ENCODE data around the gene ORAI3.

Gene ORAI3

DNA sequence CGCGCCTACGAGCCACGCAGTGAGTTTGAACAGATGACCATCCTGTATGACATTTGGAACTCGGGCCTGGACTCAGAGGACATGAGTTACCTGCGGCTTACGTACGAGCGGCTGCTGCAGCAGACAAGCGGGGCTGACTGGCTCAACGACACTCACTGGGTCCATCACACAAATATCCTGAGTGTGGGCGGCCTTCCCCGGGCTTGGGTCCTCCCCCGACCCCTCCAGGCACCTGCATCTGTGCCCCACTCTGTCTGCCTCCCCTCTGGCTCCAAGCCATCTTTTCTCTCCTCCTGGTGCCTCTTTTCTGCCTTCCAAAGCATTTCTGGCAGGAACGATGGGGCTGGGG is 31.1 kb downstream of the ORAI3 start:
- Histone ChIP-seq H4K20me1 (peaks cover 58% of the 10 kb centered on the region), H3K4me3 (no peak overlapping the region), H3K36me3 (peaks cover 96% of the 10 kb centered on the region), H3K9ac (no peak overlapping the region), H3K4me2 (no peak overlapping the region), H3K9me3 (no peaks in the 10 kb centered on the region), H3K4me1 (peaks cover 18% of the 10 kb centered on the region), H3K27me3 (no peaks in the 10 kb centered on the region), H3K27ac (no peak overlapping the region)
- no peak for TF ChIP-seq Cebpa-rat (IDR thresholded peaks at IDR 0.05)

DNA sequence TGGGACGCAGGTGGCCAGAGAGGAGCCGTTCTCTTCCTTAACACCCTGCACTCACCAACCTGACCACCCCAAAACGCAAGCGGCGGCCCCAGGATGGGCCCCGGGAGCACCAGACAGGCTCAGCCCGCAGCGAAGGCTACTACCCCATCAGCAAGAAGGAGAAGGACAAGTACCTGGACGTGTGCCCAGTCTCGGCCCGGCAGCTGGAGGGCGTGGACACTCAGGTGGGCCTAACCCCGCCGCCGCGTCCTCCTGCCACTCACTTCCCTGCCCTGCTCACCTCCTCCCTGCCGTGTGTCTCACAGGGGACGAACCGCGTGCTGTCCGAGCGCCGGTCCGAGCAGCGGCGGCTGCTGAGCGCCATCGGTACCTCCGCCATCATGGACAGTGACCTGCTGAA is 31.6 kb downstream of the ORAI3 start:
- H3K4me1 ChIP-seq = peaks cover 22% of the 10 kb centered on the region
- no peaks in the 10 kb centered on the region for H3K27me3 ChIP-seq
- no peak overlapping the region for H3K9ac ChIP-seq
- H3K9me3 ChIP-seq = no peaks in the 10 kb centered on the region
- H3K4me3 ChIP-seq = no peak overlapping the region
- peaks cover 92% of the 10 kb centered on the region for H3K36me3 ChIP-seq
- peaks cover 58% of the 10 kb centered on the region for H4K20me1 ChIP-seq
- no peak overlapping the region for H3K4me2 ChIP-seq
- no peak overlapping the region for H3K27ac ChIP-seq
- no peak for TF ChIP-seq Cebpa-rat (IDR thresholded peaks at IDR 0.05)

DNA sequence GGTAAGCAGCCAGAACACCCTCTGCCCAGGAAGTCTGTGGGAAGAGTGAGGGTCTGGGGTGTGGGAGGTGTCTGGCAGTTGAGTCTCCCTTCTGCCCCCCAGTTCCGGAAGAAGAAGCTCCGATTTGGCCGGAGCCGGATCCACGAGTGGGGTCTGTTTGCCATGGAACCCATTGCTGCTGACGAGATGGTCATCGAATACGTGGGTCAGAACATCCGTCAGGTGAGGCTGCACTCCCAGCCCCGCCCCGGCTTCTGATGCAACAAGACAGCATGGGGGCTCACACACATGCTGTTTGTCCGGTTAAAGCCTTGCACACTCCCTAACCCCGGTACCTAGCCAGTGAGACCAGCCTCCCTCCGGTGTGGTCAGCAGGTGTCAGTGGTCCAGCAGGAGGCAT is 32.1 kb downstream of the ORAI3 start:
- Histone ChIP-seq H3K27ac (no peak overlapping the region), H3K4me2 (no peak overlapping the region)

DNA sequence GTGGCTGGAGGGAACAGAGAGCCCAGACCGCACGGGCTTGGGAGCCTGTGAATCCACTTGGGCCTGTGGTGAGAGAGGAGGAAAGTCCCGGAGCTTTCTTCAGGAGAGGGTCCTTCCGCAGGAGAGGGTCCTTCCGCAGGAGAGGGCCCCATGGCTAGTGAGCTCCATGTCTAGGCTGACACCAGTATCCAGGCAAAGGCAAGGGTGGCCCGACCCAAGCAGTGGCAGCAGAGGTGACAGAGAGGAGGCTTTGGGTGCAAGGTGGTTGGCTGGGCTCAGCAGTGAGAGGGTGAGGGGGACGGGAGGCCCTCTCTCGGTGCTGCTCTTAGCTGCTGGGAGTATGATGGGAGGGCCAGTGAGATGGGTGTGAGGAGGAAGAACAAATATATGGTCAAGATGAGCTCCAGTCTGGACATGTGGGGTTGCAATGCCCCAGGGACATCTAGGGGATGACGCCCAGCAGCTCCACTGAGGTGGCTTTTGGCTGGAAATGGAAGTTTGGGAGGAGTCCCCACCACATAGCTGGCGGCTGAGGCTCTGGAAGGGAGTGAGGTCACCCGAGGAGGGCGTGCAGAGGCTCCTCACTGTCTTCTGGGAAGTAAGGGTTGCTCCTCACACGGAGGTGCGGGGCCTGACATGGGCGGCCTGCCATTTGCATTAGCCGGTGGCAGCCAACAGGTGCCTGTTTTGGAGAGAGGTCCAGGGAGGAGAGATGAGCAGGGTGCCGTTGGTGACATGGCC is 33.9 kb downstream of the ORAI3 start:
- H3K4me1 ChIP-seq = peaks cover 26% of the 10 kb centered on the region
- H3K36me3 ChIP-seq = peaks cover 92% of the 10 kb centered on the region
- H3K4me2 ChIP-seq = no peak overlapping the region
- H3K9ac ChIP-seq = no peak overlapping the region
- H3K27ac ChIP-seq = no peak overlapping the region
- no peak overlapping the region for H3K4me3 ChIP-seq
- H3K27me3 ChIP-seq = no peaks in the 10 kb centered on the region
- H3K9me3 ChIP-seq = no peaks in the 10 kb centered on the region
- peaks cover 36% of the 10 kb centered on the region for H4K20me1 ChIP-seq
- no peak for TF ChIP-seq Cebpa-rat (IDR thresholded peaks at IDR 0.05)

More for the DNA sequence above, 32.1 kb downstream of the ORAI3 start:
- H3K4me3 ChIP-seq = no peak overlapping the region
- peaks cover 92% of the 10 kb centered on the region for H3K36me3 ChIP-seq
- H3K4me1 ChIP-seq = peaks cover 26% of the 10 kb centered on the region
- H3K9ac ChIP-seq = no peak overlapping the region
- peaks cover 54% of the 10 kb centered on the region for H4K20me1 ChIP-seq
- no peaks in the 10 kb centered on the region for H3K27me3 ChIP-seq
- no peak for TF ChIP-seq Cebpa-rat (IDR thresholded peaks at IDR 0.05)
- no peaks in the 10 kb centered on the region for H3K9me3 ChIP-seq

DNA sequence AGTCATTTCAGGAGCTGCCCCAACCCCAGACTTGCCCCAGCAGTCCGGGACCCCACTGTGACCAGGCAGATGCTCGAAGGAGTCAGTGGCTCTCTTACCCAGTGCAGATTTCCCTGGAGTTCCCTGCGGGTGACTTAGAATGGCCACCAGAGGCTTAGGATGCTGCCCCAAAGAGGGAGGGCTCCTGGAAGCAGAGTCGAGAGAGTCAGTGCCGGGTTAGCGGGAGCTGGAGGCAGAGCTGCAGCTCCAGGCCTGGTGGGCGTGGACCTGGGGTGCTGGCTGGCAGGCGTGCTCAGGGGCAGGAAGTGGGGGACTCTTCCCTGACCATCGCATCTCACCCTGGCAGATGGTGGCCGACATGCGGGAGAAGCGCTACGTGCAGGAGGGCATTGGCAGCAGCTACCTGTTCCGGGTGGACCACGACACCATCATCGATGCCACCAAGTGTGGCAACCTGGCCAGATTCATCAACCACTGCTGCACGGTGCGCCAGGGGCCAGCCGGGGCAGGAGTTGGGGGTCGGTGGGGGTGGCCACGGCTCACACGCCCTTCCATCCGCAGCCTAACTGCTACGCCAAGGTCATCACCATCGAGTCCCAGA is 34.5 kb downstream of the ORAI3 start:
- peaks cover 26% of the 10 kb centered on the region for H3K4me1 ChIP-seq
- peaks cover 92% of the 10 kb centered on the region for H3K36me3 ChIP-seq
- peaks cover 29% of the 10 kb centered on the region for H4K20me1 ChIP-seq
- no peak for TF ChIP-seq Cebpa-rat (IDR thresholded peaks at IDR 0.05)
- H3K4me3 ChIP-seq = no peak overlapping the region
- no peak overlapping the region for H3K9ac ChIP-seq
- H3K27me3 ChIP-seq = no peaks in the 10 kb centered on the region
- H3K9me3 ChIP-seq = no peaks in the 10 kb centered on the region
- peak overlapping the region; percentile 41; the same call in 1 of the 2 replicates for H3K4me2 ChIP-seq
- H3K27ac ChIP-seq = peak overlapping the region; percentile 60; the same call in 1 of the 2 replicates

DNA sequence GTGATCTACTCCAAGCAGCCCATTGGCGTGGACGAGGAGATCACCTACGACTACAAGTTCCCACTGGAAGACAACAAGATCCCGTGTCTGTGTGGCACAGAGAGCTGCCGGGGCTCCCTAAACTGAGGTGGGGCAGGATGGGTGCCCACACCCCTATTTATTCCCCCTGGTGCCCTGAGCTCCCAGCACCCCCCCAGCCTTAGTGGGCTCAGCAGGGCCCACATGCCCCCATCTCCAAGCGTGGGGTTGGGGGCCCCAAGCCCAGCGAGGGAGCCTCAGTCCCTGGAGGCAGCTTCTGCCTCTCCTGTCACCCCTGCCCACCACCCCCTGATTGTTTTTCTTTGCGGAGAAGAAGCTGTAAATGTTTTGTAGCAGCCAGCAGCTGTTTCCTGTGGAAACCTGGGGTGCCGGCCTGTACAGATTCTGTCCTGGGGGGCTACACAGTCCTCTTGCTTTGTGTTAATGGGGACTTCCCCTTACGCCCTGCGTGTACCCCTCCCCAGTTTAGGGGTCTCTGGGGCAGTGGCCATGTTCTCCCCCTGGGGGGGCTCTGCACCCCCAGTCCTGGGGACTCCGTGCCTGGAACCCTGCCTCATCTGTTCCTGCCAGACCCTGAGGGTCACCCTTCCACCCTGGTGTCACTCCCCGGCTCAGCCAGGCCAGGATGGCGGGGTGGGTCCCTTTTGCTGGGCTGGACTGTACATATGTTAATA is 35.2 kb downstream of the ORAI3 start:
- peaks cover 26% of the 10 kb centered on the region for H3K4me1 ChIP-seq
- peaks cover 24% of the 10 kb centered on the region; the same call in 1 of the 2 replicates for H4K20me1 ChIP-seq
- H3K9me3 ChIP-seq = no peaks in the 10 kb centered on the region
- H3K27me3 ChIP-seq = no peaks in the 10 kb centered on the region
- peak overlapping the region; percentile 60 for H3K27ac ChIP-seq
- peak overlapping the region; percentile 41; the same call in 1 of the 2 replicates for H3K4me2 ChIP-seq
- H3K9ac ChIP-seq = peak overlapping the region; percentile 27; the same call in 1 of the 2 replicates
- TF ChIP-seq Cebpa-rat (IDR thresholded peaks at IDR 0.05) = no peak
- no peak overlapping the region for H3K4me3 ChIP-seq
- peaks cover 87% of the 10 kb centered on the region for H3K36me3 ChIP-seq

DNA sequence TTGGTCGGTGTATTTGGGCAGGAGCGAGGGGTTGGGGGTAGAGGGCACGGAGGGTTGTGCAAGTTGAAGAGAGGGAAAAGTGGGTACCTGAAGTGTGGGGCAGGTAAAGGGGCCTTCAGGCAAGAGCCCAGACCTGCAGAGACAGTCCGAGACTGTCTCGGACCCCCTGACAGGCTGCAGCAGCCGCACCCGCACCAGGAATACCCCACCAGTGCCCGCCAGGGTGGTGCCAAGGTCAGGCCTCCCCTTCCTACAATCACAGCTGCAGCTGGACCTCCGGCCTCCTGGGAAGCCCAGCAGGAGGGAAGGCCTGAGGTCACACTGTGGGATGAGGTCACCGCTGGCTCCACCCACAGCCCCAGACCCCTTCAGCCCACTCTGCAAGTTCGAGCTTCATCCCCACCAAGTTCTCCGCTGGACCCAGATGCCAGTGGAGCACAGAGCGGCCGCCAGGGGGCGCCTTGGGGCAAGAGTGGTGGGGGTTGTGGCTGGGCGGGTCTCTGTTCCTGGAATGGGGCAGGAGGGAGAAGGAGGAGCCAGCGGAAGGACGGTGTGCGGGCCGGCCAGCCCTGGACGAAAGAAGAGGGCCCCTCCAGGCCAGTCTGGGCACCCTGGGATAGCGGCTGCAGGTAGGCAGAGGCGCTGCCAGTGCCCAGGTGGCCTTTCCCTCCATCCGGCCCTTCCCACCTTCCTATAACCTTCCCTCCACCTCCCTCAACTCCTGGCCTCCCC is 36.0 kb downstream of the ORAI3 start, which contains the start of gene HSD3B7:
Gene HSD3B7, plus strand, starts transcription at position 539 of the 732 bp plus-strand sequence. CDS start 452 bp downstream, outside the sequence.
- H3K36me3 ChIP-seq = peaks cover 81% of the 10 kb centered on the region
- no peak within 1 kb of the TSS for H3K4me3 ChIP-seq
- H3K27ac ChIP-seq = peak within 1 kb of the TSS; percentile 60
- no peak for TF ChIP-seq Cebpa-rat (IDR thresholded peaks at IDR 0.05)
- H3K9ac ChIP-seq = peak within 1 kb of the TSS; percentile 27; the same call in 1 of the 2 replicates
- H3K9me3 ChIP-seq = no peaks in the 10 kb centered on the region
- peaks cover 26% of the 10 kb centered on the region for H3K4me1 ChIP-seq
- H4K20me1 ChIP-seq = peaks cover 24% of the 10 kb centered on the region; the same call in 1 of the 2 replicates
- no peaks in the 10 kb centered on the region for H3K27me3 ChIP-seq
- H3K4me2 ChIP-seq = peak within 1 kb of the TSS; percentile 50

DNA sequence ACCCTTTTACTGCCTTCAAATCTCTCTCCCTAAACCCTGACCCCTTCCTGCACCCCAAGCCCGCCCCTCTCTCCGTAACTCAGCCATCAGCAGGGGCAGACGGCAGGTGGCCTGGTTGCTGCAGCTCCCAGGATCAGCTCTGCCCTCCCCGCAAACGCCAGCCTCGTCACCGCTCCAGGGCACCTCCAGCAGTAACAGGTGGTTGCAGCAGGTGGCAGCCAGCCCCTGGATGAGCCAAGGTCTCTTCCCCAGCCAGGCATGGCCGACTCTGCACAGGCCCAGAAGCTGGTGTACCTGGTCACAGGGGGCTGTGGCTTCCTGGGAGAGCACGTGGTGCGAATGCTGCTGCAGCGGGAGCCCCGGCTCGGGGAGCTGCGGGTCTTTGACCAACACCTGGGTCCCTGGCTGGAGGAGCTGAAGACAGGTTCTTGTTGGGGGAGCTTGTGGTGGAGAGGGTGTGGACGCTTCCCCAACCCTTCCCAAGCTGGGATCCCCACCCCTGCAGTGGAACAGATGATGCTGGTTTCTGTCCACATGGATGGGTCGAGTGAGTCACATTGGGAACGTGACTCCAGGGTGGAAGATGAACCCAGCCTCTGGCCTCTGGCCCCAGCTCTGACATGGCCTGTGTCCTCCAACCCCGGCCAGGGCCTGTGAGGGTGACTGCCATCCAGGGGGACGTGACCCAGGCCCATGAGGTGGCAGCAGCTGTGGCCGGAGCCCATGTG is 36.7 kb downstream of the ORAI3 start:
- Histone ChIP-seq H3K36me3 (peaks cover 74% of the 10 kb centered on the region), H3K9me3 (no peaks in the 10 kb centered on the region), H3K27me3 (no peaks in the 10 kb centered on the region), H3K4me1 (peaks cover 26% of the 10 kb centered on the region), H3K27ac (no peak overlapping the region), H3K9ac (no peak overlapping the region), H3K4me3 (no peak overlapping the region), H4K20me1 (peaks cover 24% of the 10 kb centered on the region; the same call in 1 of the 2 replicates), H3K4me2 (peak overlapping the region; percentile 50)
- TF ChIP-seq Cebpa-rat (IDR thresholded peaks at IDR 0.05) = no peak

All from BLaER1 (cell line).